HepG2 (cell line): Measurements from ENCODE around the gene PIGX. TPM values are rescaled to one million over a fixed set of nuclear protein-coding genes. Genes with fewer than 3 reads are reported as not detected.

Experiments
- BCL6 ChIP-seq: IDR thresholded peaks from 2 replicates; pipeline ENCODE4 v1.6.1; 2016; ENCODE audit warnings: missing genetic modification reagents, missing compliant biosample characterization
- EHMT2 ChIP-seq: fragments of 200-600 bp; sonication (generic); IDR thresholded peaks from 2 replicates; pipeline ENCODE4 v1.7.0; 2017; ENCODE audit warnings: antibody characterized with exemption, low read depth, low read length, borderline replicate concordance
- GATAD2A ChIP-seq: IDR thresholded peaks from 2 replicates; pipeline ENCODE4 v1.6.1; 2016
- NFAT5 ChIP-seq: sonication (generic); formaldehyde crosslinking; IDR thresholded peaks from 2 replicates; pipeline ENCODE4 v1.4.0; 2020; ENCODE audit warnings: missing genetic modification reagents
- PAXIP1 ChIP-seq: sonication (generic); formaldehyde crosslinking; conservative IDR thresholded peaks from 2 replicates; pipeline ENCODE4 v1.4.0; 2020; ENCODE audit warnings: mild to moderate bottlenecking, missing genetic modification reagents, moderate library complexity
- POGK ChIP-seq: sonication (generic); formaldehyde crosslinking; conservative IDR thresholded peaks from 2 replicates; pipeline ENCODE4 v1.8.0; 2022; ENCODE audit warnings: mild to moderate bottlenecking, moderate library complexity, missing genetic modification reagents
- U2AF1 ChIP-seq: fragments of 200-400 bp; formaldehyde crosslinking; optimal IDR thresholded peaks from 2 replicates; pipeline ENCODE3; 2017; ENCODE audit warnings: mild to moderate bottlenecking, low read depth, low read length
- ZFP1 ChIP-seq: IDR thresholded peaks from 2 replicates; pipeline ENCODE4 v1.6.1; 2016
- ZFP37 ChIP-seq: sonication (generic); formaldehyde crosslinking; IDR thresholded peaks from 2 replicates; pipeline ENCODE4 v1.4.0; 2020; ENCODE audit warnings: missing genetic modification reagents, borderline replicate concordance
- ZNF24 ChIP-seq: fragments of 450-650 bp; IDR thresholded peaks from 2 replicates; pipeline ENCODE4 v1.6.1; 2017; ENCODE audit warnings: antibody characterized with exemption, mild to moderate bottlenecking
- ZNF253 ChIP-seq: sonication (generic); formaldehyde crosslinking; IDR thresholded peaks from 2 replicates; pipeline ENCODE4 v1.8.0; 2022; ENCODE audit warnings: mild to moderate bottlenecking, missing genetic modification reagents, borderline replicate concordance
- ZNF30 ChIP-seq: sonication (generic); formaldehyde crosslinking; IDR thresholded peaks from 2 replicates; pipeline ENCODE4 v1.5.0; 2020; ENCODE audit warnings: mild to moderate bottlenecking, missing genetic modification reagents
- ZNF451 ChIP-seq: sonication (generic); formaldehyde crosslinking; IDR thresholded peaks from 2 replicates; pipeline ENCODE4 v1.5.0; 2020; ENCODE audit warnings: mild to moderate bottlenecking, missing genetic modification reagents
- ZNF572 ChIP-seq: sonication (generic); formaldehyde crosslinking; IDR thresholded peaks from 2 replicates; pipeline ENCODE4 v1.5.1; 2020; ENCODE audit warnings: mild to moderate bottlenecking, missing genetic modification reagents
- ZNF672 ChIP-seq: sonication (generic); formaldehyde crosslinking; IDR thresholded peaks from 2 replicates; pipeline ENCODE4 v1.8.1; 2022; ENCODE audit warnings: missing genetic modification reagents
- ZNF704 ChIP-seq: sonication (generic); formaldehyde crosslinking; IDR thresholded peaks from 2 replicates; pipeline ENCODE4 v1.8.1; 2023; ENCODE audit warnings: mild to moderate bottlenecking, inconsistent platforms, moderate library complexity, missing genetic modification reagents, borderline replicate concordance
- ZNF781 ChIP-seq: sonication (generic); formaldehyde crosslinking; IDR thresholded peaks from 2 replicates; pipeline ENCODE4 v1.5.1; 2020; ENCODE audit warnings: borderline replicate concordance, mild to moderate bottlenecking, missing genetic modification reagents; ENCODE audit errors: not compliant biosample characterization
- polyA plus RNA-seq, 8 experiments: library from polyadenylated mRNA; depleted of rRNA in 3 of 8; stranded (reverse) in 7 of 8; unstranded in 1 of 8; fragments of >200 nt; fragmentation: Illumina TruSeq in 4 of 8; extraction: Trizol in 4 of 8; gene quantifications; 2 replicates each; pipeline versions ENCODE4 v1.2.1 to v1.2.3, GENCODE V29; 2011 to 2016; ENCODE audit warnings: low read depth in 4 of 8, missing spikeins in 1 of 8, mixed read lengths in 1 of 8; ENCODE audit not compliant: insufficient read depth in 1 of 8
- total RNA-seq, 5 experiments: library from RNA; depleted of rRNA; stranded (reverse); fragments of >200 nt; fragmentation: Illumina TruSeq; extraction: Trizol; gene quantifications; 2 replicates each; pipeline ENCODE4 v1.2.3, GENCODE V29; 2016; ENCODE audit warnings: low read depth in 1 of 5

The PIGX gene
- total and polyA plus RNA-seq, 2 of the 13 experiments (the other 11 are each of a cell fraction or from before 2014, with no cell fraction given): 13.2 to 21.3 TPM

- TF ChIP-seq POGK (CRISPR knock-in tag) (no peak), ZNF253 (no peak), ZNF24 (no peak), ZFP1 (CRISPR knock-in tag) (0 out of 2 replicates have a peak, but pooled peaks have one; percentile 53), ZNF572 (CRISPR knock-in tag) (no peak), BCL6 (CRISPR knock-in tag) (no peak), U2AF1 (no peak), ZFP37 (CRISPR knock-in tag) (no peak), ZNF781 (CRISPR knock-in tag) (no peak), PAXIP1 (CRISPR knock-in tag) (0 out of 2 replicates have a peak, but pooled peaks have one; percentile 11), ZNF451 (CRISPR knock-in tag) (no peak), ZNF30 (no peak), GATAD2A (peak; percentile 81), EHMT2 (no peak), NFAT5 (CRISPR knock-in tag) (no peak), ZNF704 (CRISPR knock-in tag) (no peak), ZNF672 (CRISPR knock-in tag) (no peak)
These were observed 45.9 kb upstream of the PIGX start (continued) for GRCh38 chr3:196666001-196666867.
